Esophagus (tissue), 2 donors: ENCODE measurements around the gene SGTB. TPM values are rescaled to one million over a fixed set of nuclear protein-coding genes. Genes with fewer than 3 reads are reported as not detected.
A peak's percentile ranks its signal among the peaks of the same experiment; 100 is the strongest.
"Not testable (repeated sequence)": the region's sequence is repeated elsewhere in the genome, so short reads cannot be mapped to it uniquely, and the experiment has no call there.

Source experiments
- H3K27ac ChIP-seq, 2 donors: one replicate each; pipeline ENCODE4 v1.5.1; 2013; ENCODE audit warnings: low read depth in 2 of 2, mild to moderate bottlenecking in 2 of 2, inconsistent platforms in 1 of 2, low read length in 1 of 2, moderate library complexity in 1 of 2
- H3K27me3 ChIP-seq, 2 donors: one replicate each; pipeline ENCODE4 v1.6.1; 2013; ENCODE audit warnings: low read length in 2 of 2, control low read depth in 1 of 2, mild to moderate bottlenecking in 1 of 2; ENCODE audit not compliant: insufficient read depth in 2 of 2, control insufficient read depth in 1 of 2
- H3K36me3 ChIP-seq, 2 donors: one replicate each; pipeline ENCODE4 v1.6.1; 2013; ENCODE audit warnings: low read length in 1 of 2; ENCODE audit not compliant: control insufficient read depth in 2 of 2, insufficient read depth in 2 of 2
- H3K4me1 ChIP-seq, 2 donors: one replicate each; pipeline ENCODE4 v1.6.1; 2013; ENCODE audit warnings: low read length in 1 of 2; ENCODE audit not compliant: control insufficient read depth in 2 of 2, insufficient read depth in 2 of 2
- H3K4me3 ChIP-seq, 2 donors: one replicate each; pipeline ENCODE4 v1.5.1; 2013; ENCODE audit warnings: low read length in 2 of 2, mild to moderate bottlenecking in 2 of 2, low read depth in 1 of 2, moderate library complexity in 1 of 2
- H3K9me3 ChIP-seq, 2 donors: one replicate each; pipeline ENCODE4 v1.6.1; 2013; ENCODE audit warnings: mild to moderate bottlenecking in 2 of 2, low read depth in 1 of 2, low read length in 1 of 2, moderate library complexity in 1 of 2; ENCODE audit not compliant: control insufficient read depth in 2 of 2, insufficient read depth in 1 of 2
- WGBS, 2 donors: extraction: QIAGEN DNeasy Blood & Tissue Kit; methylation state at CpG; one replicate each; pipeline ENCODE4 v1.1.7; 2013; 5-methylcytosine and 5-hydroxymethylcytosine counted together
- polyA plus RNA-seq, 2 donors: library from polyadenylated mRNA; stranded (reverse); fragments of 200-250 nt; gene quantifications; one replicate each; pipeline ENCODE4 v1.2.3, GENCODE V29; 2013
- donor health status: healthy with polysubstance abuse.
- donor health status: Bipolar disorder and iron deficiency.

Gene SGTB
- polyA plus RNA-seq, 2 donors, result 0.73 to 0.89 TPM

GRCh38 chr5:65647941-65648340 lies 74.0 kb downstream of the SGTB start:
- no peak overlapping the region for H3K4me3 ChIP-seq
- no peak overlapping the region for H3K27ac ChIP-seq
- H3K36me3 ChIP-seq, result peaks cover 0 to 2% of the 10 kb centered on the region in 2 donors
- H3K9me3 ChIP-seq, result no peaks in the 10 kb centered on the region
- no peaks in the 10 kb centered on the region for H3K27me3 ChIP-seq
- no peaks in the 10 kb centered on the region for H3K4me1 ChIP-seq

GRCh38 chr5:65646938-65647337 lies 75.0 kb downstream of the SGTB start:
- peaks cover 0 to 2% of the 10 kb centered on the region in 2 donors for H3K36me3 ChIP-seq
- no peaks in the 10 kb centered on the region for H3K9me3 ChIP-seq
- 69 to 71% methylated on average over 2 of the region's 2 CpGs for WGBS, 2 donors
- H3K27me3 ChIP-seq, result no peaks in the 10 kb centered on the region
- H3K4me1 ChIP-seq, result no peaks in the 10 kb centered on the region
- no peak overlapping the region for H3K4me3 ChIP-seq
- H3K27ac ChIP-seq, result no peak overlapping the region

- peaks cover 0 to 3% of the 10 kb centered on the region in 2 donors for H3K36me3 ChIP-seq
Measured at GRCh38 chr5:65640240-65640639, 81.7 kb downstream of the SGTB start.

GRCh38 chr5:65630981-65631380 lies 90.9 kb downstream of the SGTB start:
- H3K9me3 ChIP-seq, result no peaks in the 10 kb centered on the region
- H3K4me3 ChIP-seq, result no peak overlapping the region
- no peaks in the 10 kb centered on the region for H3K36me3 ChIP-seq
- H3K27me3 ChIP-seq, result no peaks in the 10 kb centered on the region
- no peaks in the 10 kb centered on the region for H3K4me1 ChIP-seq
- no peak overlapping the region for H3K27ac ChIP-seq

More at GRCh38 chr5:65640240-65640639, 81.7 kb downstream of the SGTB start:
- no peak overlapping the region for H3K4me3 ChIP-seq
- H3K27me3 ChIP-seq, result no peaks in the 10 kb centered on the region
- 90% methylated on average over 4 of the region's 4 CpGs for WGBS, 2 donors
- H3K9me3 ChIP-seq, result no peaks in the 10 kb centered on the region
- H3K27ac ChIP-seq, result no peak overlapping the region
- no peaks in the 10 kb centered on the region for H3K4me1 ChIP-seq

GRCh38 chr5:65625743-65626142 lies 96.2 kb downstream of the SGTB start:
- no peak overlapping the region for H3K27ac ChIP-seq
- no peaks in the 10 kb centered on the region for H3K36me3 ChIP-seq
- no peaks in the 10 kb centered on the region for H3K4me1 ChIP-seq
- H3K27me3 ChIP-seq, result no peaks in the 10 kb centered on the region
- WGBS, 2 donors, result 47 to 63% methylated on average over 6 of the region's 6 CpGs
- H3K9me3 ChIP-seq, result no peaks in the 10 kb centered on the region
- peak overlapping the region in 1 of 2 donors; percentile 100 for H3K4me3 ChIP-seq

GRCh38 chr5:65624571-65625555 lies 97.0 kb downstream of the SGTB start, which contains the start of the genes SHLD3 and TRAPPC13:
Gene SHLD3 (plus strand): TSS chr5:65625027. CDS start chr5:65629588, 4,561 bp downstream.
Gene TRAPPC13 (plus strand): TSS chr5:65625027. CDS start chr5:65625061, 34 bp downstream.
- Histone ChIP-seq H3K27me3 (no peaks in the 10 kb centered on the region), H3K27ac (peak within 1 kb of the TSS; percentile 71 to 92), H3K4me3 (peak within 1 kb of the TSS; percentile 88 to 100), H3K4me1 (no peaks in the 10 kb centered on the region), H3K36me3 (no peaks in the 10 kb centered on the region), H3K9me3 (no peaks in the 10 kb centered on the region)
- 0 to 1% methylated on average over 36 of the region's 36 CpGs for WGBS, 2 donors

- peak within 1 kb of the TSS; percentile 71 to 92 for H3K27ac ChIP-seq
- 0% methylated on average over 32 of the region's 32 CpGs for WGBS, 2 donors
- H3K9me3 ChIP-seq, result no peaks in the 10 kb centered on the region
- no peaks in the 10 kb centered on the region for H3K27me3 ChIP-seq
- H3K4me3 ChIP-seq, result peak within 1 kb of the TSS; percentile 88 to 100
- no peaks in the 10 kb centered on the region for H3K36me3 ChIP-seq
- H3K4me1 ChIP-seq, result no peaks in the 10 kb centered on the region
Measured at GRCh38 chr5:65624025-65624570, 97.8 kb downstream of the SGTB start, which contains the start of gene TRIM23. Gene TRIM23 (minus strand): TSS chr5:65624333. CDS start chr5:65624274, 59 bp downstream.

- peak overlapping the region; percentile 74 to 100 for H3K4me3 ChIP-seq
- no peaks in the 10 kb centered on the region for H3K36me3 ChIP-seq
- no peaks in the 10 kb centered on the region for H3K27me3 ChIP-seq
- H3K4me1 ChIP-seq, result no peaks in the 10 kb centered on the region
- H3K9me3 ChIP-seq, result no peaks in the 10 kb centered on the region
- WGBS, 2 donors, result 4 to 5% methylated on average over 9 of the region's 9 CpGs
- no peak overlapping the region for H3K27ac ChIP-seq
Measured at GRCh38 chr5:65623482-65623881, 98.4 kb downstream of the SGTB start.

- not testable (repeated sequence) for H3K4me3 ChIP-seq, H3K4me1 ChIP-seq, H3K36me3 ChIP-seq, H3K27me3 ChIP-seq, H3K27ac ChIP-seq, H3K9me3 ChIP-seq
- 84 to 87% methylated on average over 4 of the region's 4 CpGs for WGBS, 2 donors
Measured at GRCh38 chr5:65621961-65622360, 99.9 kb downstream of the SGTB start.
